Parietal lobe (tissue), 1 donor: ENCODE data around the gene GOLGA8A. TPM values are rescaled to one million over a fixed set of nuclear protein-coding genes. Genes with fewer than 3 reads are reported as not detected.

Experiments
- total RNA-seq: library from RNA; depleted of rRNA; stranded (reverse); fragments of >200 nt; gene quantifications from one replicate; pipeline ENCODE4 v1.2.3, GENCODE V29; 2014

Gene GOLGA8A
- total RNA-seq = 68.9 TPM

GRCh38 chr15:34437687-34438086 lies at the start of gene GOLGA8A:
TSS of gene GOLGA8A (minus strand) at chr15:34437808. CDS start at chr15:34389691, 48,117 bp downstream.

Other genes starting within 250 kb of the GOLGA8A start
- gene KATNBL1, start 227.7 kb downstream of the GOLGA8A start, total RNA-seq = 173 TPM
- 121 TPM for gene EMC4, start 212.8 kb downstream of the GOLGA8A start, total RNA-seq
- 62.0 TPM for gene SLC12A6, start 100.0 kb downstream of the GOLGA8A start, total RNA-seq
- 59.2 TPM for gene NOP10, start 94.7 kb downstream of the GOLGA8A start, total RNA-seq
- gene NUTM1, start 94.5 kb downstream of the GOLGA8A start, total RNA-seq = not detected
- gene LPCAT4, start 70.6 kb downstream of the GOLGA8A start, total RNA-seq = 36.3 TPM
- gene GOLGA8B, start 145.8 kb upstream of the GOLGA8A start, total RNA-seq = 133 TPM